Measurements from ENCODE around the gene THEM4.

DNA sequence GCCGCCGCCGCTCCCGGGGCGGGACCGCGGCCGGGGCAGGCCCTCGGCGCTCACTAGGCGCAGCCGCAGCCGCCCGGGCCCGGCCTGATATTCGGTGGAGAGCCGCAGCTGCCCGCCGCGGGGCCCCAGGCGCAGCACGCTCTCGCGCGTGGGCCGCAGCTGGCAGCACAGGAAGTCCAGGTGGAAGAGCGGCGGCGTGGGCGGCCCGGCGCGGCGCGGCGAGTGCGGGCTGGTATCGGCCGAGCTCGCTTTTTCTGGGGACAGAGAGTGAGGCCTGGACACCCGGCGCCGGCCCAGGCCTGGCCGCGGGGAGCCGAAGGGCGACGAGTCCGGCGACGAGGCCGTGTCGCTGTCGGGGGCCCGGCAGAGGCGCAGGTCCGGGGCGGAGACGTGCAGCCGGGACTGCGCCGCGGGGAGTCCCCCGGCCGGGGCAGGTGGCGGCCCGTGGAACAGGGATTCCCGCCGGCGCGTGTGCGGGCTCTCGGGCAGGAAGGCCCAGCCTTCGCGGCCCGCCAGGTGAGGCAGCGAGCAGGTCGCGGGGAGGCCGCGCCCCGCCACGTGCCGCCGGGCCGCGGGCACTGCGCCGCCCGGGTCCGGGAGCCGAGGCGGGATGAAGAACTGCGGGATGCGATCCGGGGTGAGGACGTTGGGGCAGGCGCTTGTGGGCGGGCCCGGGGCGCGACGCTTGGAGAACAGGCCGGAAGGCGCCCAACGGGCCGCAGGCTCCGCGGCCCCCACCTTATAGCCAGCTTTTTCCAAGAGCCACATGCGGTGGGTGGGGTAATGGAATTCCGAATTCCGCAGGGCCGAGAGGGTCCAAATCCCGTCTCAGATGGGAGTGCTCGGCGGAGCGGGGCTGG lies 70.9 kb downstream of the THEM4 start:
- TF ChIP-seq, protein P1, sequence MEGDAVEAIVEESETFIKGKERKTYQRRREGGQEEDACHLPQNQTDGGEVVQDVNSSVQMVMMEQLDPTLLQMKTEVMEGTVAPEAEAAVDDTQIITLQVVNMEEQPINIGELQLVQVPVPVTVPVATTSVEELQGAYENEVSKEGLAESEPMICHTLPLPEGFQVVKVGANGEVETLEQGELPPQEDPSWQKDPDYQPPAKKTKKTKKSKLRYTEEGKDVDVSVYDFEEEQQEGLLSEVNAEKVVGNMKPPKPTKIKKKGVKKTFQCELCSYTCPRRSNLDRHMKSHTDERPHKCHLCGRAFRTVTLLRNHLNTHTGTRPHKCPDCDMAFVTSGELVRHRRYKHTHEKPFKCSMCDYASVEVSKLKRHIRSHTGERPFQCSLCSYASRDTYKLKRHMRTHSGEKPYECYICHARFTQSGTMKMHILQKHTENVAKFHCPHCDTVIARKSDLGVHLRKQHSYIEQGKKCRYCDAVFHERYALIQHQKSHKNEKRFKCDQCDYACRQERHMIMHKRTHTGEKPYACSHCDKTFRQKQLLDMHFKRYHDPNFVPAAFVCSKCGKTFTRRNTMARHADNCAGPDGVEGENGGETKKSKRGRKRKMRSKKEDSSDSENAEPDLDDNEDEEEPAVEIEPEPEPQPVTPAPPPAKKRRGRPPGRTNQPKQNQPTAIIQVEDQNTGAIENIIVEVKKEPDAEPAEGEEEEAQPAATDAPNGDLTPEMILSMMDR (IDR thresholded peaks at IDR 0.05), result no peak
- TF ChIP-seq POLR2A (IDR thresholded peaks at IDR 0.05), result no peak

Measured in body of pancreas (tissue), 4 donors.